HEK293 (cell line): ENCODE measurements around the gene PDE8B.

Experiments used
- CTCF ChIA-PET: fragments of 350-600 bp; formaldehyde crosslinking; extraction: SDS; loops from one replicate; lab custom pipeline; 2021; ENCODE audit warnings: antibody characterized with exemption; lab: Yijun Ruan, JAX
- POLR2A ChIA-PET: fragments of 300-600 bp; formaldehyde crosslinking; extraction: SDS; loops from one replicate; lab custom pipeline; 2020; ENCODE audit warnings: antibody characterized with exemption, inconsistent platforms; lab: Yijun Ruan, JAX
- H3K27ac ChIP-seq: fragments of 200-500 bp; sonication (Bioruptor generic); 2 replicates; pipeline ENCODE4 v1.5.1; 2014; ENCODE audit warnings: low read depth, low read length, control low read depth, inconsistent platforms; ENCODE audit errors: extremely low read depth
- H3K36me3 ChIP-seq, 2 experiments: fragments of 200-500 bp in 1 of 2; sonication (Bioruptor generic) in 1 of 2; 1 replicate in 1 of 2; 2 replicates in 1 of 2; pipeline ENCODE4 v1.5.1; 2014 to 2017; ENCODE audit warnings: inconsistent platforms in 2 of 2, low read length in 2 of 2; ENCODE audit not compliant: control insufficient read depth in 2 of 2, insufficient read depth in 1 of 2
- H3K4me1 ChIP-seq: fragments of 200-500 bp; sonication (Bioruptor generic); 2 replicates; pipeline ENCODE4 v1.5.1; 2014; ENCODE audit warnings: mild to moderate bottlenecking, low read length, inconsistent platforms; ENCODE audit not compliant: control insufficient read depth, insufficient read depth
- H3K4me3 ChIP-seq: 2 replicates; pipeline ENCODE4 v1.5.1; 2011; ENCODE audit warnings: low read depth, mild to moderate bottlenecking, control low read depth, low read length, moderate library complexity
- H3K9me3 ChIP-seq: fragments of 200-500 bp; sonication (Bioruptor generic); 2 replicates; pipeline ENCODE4 v1.5.1; 2014; ENCODE audit warnings: low read depth, low read length, inconsistent platforms; ENCODE audit not compliant: control insufficient read depth, insufficient read depth
- GLI2 ChIP-seq: fragments of 450-650 bp; formaldehyde crosslinking; IDR thresholded peaks from 2 replicates; pipeline ENCODE4; 2017; ENCODE audit warnings: missing biosample characterization, missing genetic modification characterization, low read depth, borderline replicate concordance
- GLI4 ChIP-seq: fragments of 450-650 bp; formaldehyde crosslinking; IDR thresholded peaks from 2 replicates; pipeline ENCODE4 v1.5.1; 2016; ENCODE audit warnings: missing biosample characterization, missing genetic modification characterization
- GLIS2 ChIP-seq: fragments of 450-650 bp; formaldehyde crosslinking; IDR thresholded peaks from 2 replicates; pipeline ENCODE4 v1.5.1; 2016; ENCODE audit warnings: missing biosample characterization, missing genetic modification characterization
- HOXC10 ChIP-seq: sonication (generic); formaldehyde crosslinking; IDR thresholded peaks from 2 replicates; pipeline ENCODE4 v1.8.1; 2023; ENCODE audit warnings: mild to moderate bottlenecking, missing genetic modification reagents
- KLF10 ChIP-seq: fragments of 450-650 bp; IDR thresholded peaks from 2 replicates; pipeline ENCODE4 v1.5.1; 2018; ENCODE audit warnings: missing biosample characterization, mild to moderate bottlenecking, missing genetic modification characterization
- KLF9 ChIP-seq: fragments of 450-650 bp; formaldehyde crosslinking; IDR thresholded peaks from 2 replicates; pipeline ENCODE4 v1.5.1; 2016; ENCODE audit warnings: missing biosample characterization, missing genetic modification characterization, low read depth
- MYNN ChIP-seq: fragments of 450-650 bp; formaldehyde crosslinking; IDR thresholded peaks from 2 replicates; pipeline ENCODE4 v1.5.1; 2016; ENCODE audit warnings: missing biosample characterization, missing genetic modification characterization, borderline replicate concordance
- ZFHX2 ChIP-seq: fragments of 450-650 bp; formaldehyde crosslinking; conservative IDR thresholded peaks from 2 replicates; pipeline ENCODE4 v1.5.1; 2016; ENCODE audit warnings: missing biosample characterization, missing genetic modification characterization
- ZFP3 ChIP-seq: fragments of 450-650 bp; formaldehyde crosslinking; IDR thresholded peaks from 2 replicates; pipeline ENCODE4 v1.5.1; 2016; ENCODE audit warnings: low read depth, missing biosample characterization, missing genetic modification characterization
- ZNF140 ChIP-seq: fragments of 450-650 bp; formaldehyde crosslinking; IDR thresholded peaks from 2 replicates; pipeline ENCODE4 v1.5.1; 2016; ENCODE audit warnings: missing biosample characterization, missing genetic modification characterization
- ZNF146 ChIP-seq: fragments of 450-650 bp; formaldehyde crosslinking; IDR thresholded peaks from 2 replicates; pipeline ENCODE4 v1.5.1; 2016; ENCODE audit warnings: missing biosample characterization, missing genetic modification characterization
- ZNF239 ChIP-seq: fragments of 450-650 bp; formaldehyde crosslinking; IDR thresholded peaks from 2 replicates; pipeline ENCODE4 v1.5.1; 2016; ENCODE audit warnings: missing biosample characterization, missing genetic modification characterization
- ZNF354C ChIP-seq: fragments of 450-650 bp; formaldehyde crosslinking; IDR thresholded peaks from 2 replicates; pipeline ENCODE4 v1.5.1; 2016; ENCODE audit warnings: missing biosample characterization, missing genetic modification characterization, low read depth, borderline replicate concordance
- ZNF449 ChIP-seq: fragments of 450-650 bp; formaldehyde crosslinking; IDR thresholded peaks from 2 replicates; pipeline ENCODE4 v1.5.1; 2017; ENCODE audit warnings: missing biosample characterization, mild to moderate bottlenecking, missing genetic modification characterization, moderate library complexity
- ZNF48 ChIP-seq: fragments of 450-650 bp; formaldehyde crosslinking; IDR thresholded peaks from 2 replicates; pipeline ENCODE4 v1.5.1; 2016; ENCODE audit warnings: missing biosample characterization, missing genetic modification characterization
- ZNF621 ChIP-seq: fragments of 450-650 bp; formaldehyde crosslinking; IDR thresholded peaks from 2 replicates; pipeline ENCODE4 v1.5.1; 2017; ENCODE audit warnings: missing biosample characterization, missing genetic modification characterization
- ZNF664 ChIP-seq: fragments of 450-650 bp; formaldehyde crosslinking; IDR thresholded peaks from 2 replicates; pipeline ENCODE4 v1.5.1; 2016; ENCODE audit warnings: missing biosample characterization, missing genetic modification characterization
- ZNF692 ChIP-seq: fragments of 450-650 bp; formaldehyde crosslinking; IDR thresholded peaks from 2 replicates; pipeline ENCODE4 v1.5.1; 2016; ENCODE audit warnings: missing biosample characterization, missing genetic modification characterization
- ZNF701 ChIP-seq: fragments of 450-650 bp; formaldehyde crosslinking; IDR thresholded peaks from 2 replicates; pipeline ENCODE4 v1.5.1; 2016; ENCODE audit warnings: missing biosample characterization, missing genetic modification characterization
- ZSCAN18 ChIP-seq: fragments of 450-650 bp; formaldehyde crosslinking; IDR thresholded peaks from 2 replicates; pipeline ENCODE4 v1.5.1; 2016; ENCODE audit warnings: missing biosample characterization, missing genetic modification characterization
- ZSCAN23 ChIP-seq: fragments of 450-650 bp; formaldehyde crosslinking; IDR thresholded peaks from 2 replicates; pipeline ENCODE4 v1.5.1; 2016; ENCODE audit warnings: missing biosample characterization, missing genetic modification characterization
- ZXDB ChIP-seq: fragments of 450-650 bp; formaldehyde crosslinking; IDR thresholded peaks from 2 replicates; pipeline ENCODE4 v1.5.1; 2016; ENCODE audit warnings: missing biosample characterization, missing genetic modification characterization
- TF ChIP-seq, protein P1 (sequence below): fragments of 450-650 bp; IDR thresholded peaks from 2 replicates; pipeline ENCODE4 v1.5.1; 2018; ENCODE audit warnings: missing biosample characterization, mild to moderate bottlenecking, missing genetic modification characterization
- TF ChIP-seq, protein P2 (sequence below): fragments of 450-650 bp; formaldehyde crosslinking; IDR thresholded peaks from 2 replicates; pipeline ENCODE4 v1.5.1; 2016; ENCODE audit warnings: missing biosample characterization, missing genetic modification characterization
- TF ChIP-seq, protein P3 (sequence below): fragments of 450-650 bp; formaldehyde crosslinking; IDR thresholded peaks from 2 replicates; pipeline ENCODE4 v1.5.1; 2016; ENCODE audit warnings: missing biosample characterization, missing genetic modification characterization, borderline replicate concordance

Gene PDE8B

GRCh38 chr5:77391240-77391765 lies 180.8 kb downstream of the PDE8B start:
- POLR2A ChIA-PET, result no interaction called here
- Histone ChIP-seq H3K4me3 (no peak overlapping the region), H3K4me1 (no peaks in the 10 kb centered on the region), H3K9me3 (no peaks in the 10 kb centered on the region), H3K36me3 (no peaks in the 10 kb centered on the region), H3K27ac (no peak overlapping the region)
- CTCF ChIA-PET, result interaction anchor here (0.7 kb wide), 1 partner anchor 247 kb away, joined by 3 read pairs; no protein-coding TSS in a partner anchor
- TF ChIP-seq ZNF354C (no peak), GLI2 (tag by site-specific recombination) (no peak), ZNF664 (no peak), GLI4 (tag by site-specific recombination) (no peak), ZNF140 (tag by site-specific recombination) (no peak), ZNF701 (tag by site-specific recombination) (no peak), HOXC10 (CRISPR knock-in tag) (no peak), MYNN (tag by site-specific recombination) (no peak), KLF9 (no peak), ZNF621 (no peak), ZNF146 (tag by site-specific recombination) (no peak)
- TF ChIP-seq, protein P1, sequence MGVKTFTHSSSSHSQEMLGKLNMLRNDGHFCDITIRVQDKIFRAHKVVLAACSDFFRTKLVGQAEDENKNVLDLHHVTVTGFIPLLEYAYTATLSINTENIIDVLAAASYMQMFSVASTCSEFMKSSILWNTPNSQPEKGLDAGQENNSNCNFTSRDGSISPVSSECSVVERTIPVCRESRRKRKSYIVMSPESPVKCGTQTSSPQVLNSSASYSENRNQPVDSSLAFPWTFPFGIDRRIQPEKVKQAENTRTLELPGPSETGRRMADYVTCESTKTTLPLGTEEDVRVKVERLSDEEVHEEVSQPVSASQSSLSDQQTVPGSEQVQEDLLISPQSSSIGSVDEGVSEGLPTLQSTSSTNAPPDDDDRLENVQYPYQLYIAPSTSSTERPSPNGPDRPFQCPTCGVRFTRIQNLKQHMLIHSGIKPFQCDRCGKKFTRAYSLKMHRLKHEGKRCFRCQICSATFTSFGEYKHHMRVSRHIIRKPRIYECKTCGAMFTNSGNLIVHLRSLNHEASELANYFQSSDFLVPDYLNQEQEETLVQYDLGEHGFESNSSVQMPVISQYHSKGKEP (tag by site-specific recombination), result no peak

- ChIA-PET POLR2A (no interaction called here), CTCF (no interaction called here)
- H3K9me3 ChIP-seq, result no peaks in the 10 kb centered on the region
- no peak overlapping the region for H3K4me3 ChIP-seq
- H3K36me3 ChIP-seq, result no peaks in the 10 kb centered on the region
- H3K27ac ChIP-seq, result no peak overlapping the region
- no peaks in the 10 kb centered on the region for H3K4me1 ChIP-seq
- TF ChIP-seq ZFP3 (tag by site-specific recombination), result no peak
- no peak for TF ChIP-seq ZNF449 (tag by site-specific recombination)
- TF ChIP-seq ZNF701 (tag by site-specific recombination), result no peak
- TF ChIP-seq ZNF239, result no peak
- TF ChIP-seq, protein P2, sequence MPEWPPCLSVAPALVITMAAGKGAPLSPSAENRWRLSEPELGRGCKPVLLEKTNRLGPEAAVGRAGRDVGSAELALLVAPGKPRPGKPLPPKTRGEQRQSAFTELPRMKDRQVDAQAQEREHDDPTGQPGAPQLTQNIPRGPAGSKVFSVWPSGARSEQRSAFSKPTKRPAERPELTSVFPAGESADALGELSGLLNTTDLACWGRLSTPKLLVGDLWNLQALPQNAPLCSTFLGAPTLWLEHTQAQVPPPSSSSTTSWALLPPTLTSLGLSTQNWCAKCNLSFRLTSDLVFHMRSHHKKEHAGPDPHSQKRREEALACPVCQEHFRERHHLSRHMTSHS (tag by site-specific recombination), result no peak
- no peak for TF ChIP-seq ZXDB
- TF ChIP-seq ZFHX2 (tag by site-specific recombination), result no peak
- TF ChIP-seq ZNF692 (tag by site-specific recombination), result no peak
- TF ChIP-seq ZSCAN23 (tag by site-specific recombination), result no peak
- TF ChIP-seq KLF10 (tag by site-specific recombination), result no peak
- no peak for TF ChIP-seq GLI4 (tag by site-specific recombination)
- no peak for TF ChIP-seq GLIS2
- TF ChIP-seq, protein P3, sequence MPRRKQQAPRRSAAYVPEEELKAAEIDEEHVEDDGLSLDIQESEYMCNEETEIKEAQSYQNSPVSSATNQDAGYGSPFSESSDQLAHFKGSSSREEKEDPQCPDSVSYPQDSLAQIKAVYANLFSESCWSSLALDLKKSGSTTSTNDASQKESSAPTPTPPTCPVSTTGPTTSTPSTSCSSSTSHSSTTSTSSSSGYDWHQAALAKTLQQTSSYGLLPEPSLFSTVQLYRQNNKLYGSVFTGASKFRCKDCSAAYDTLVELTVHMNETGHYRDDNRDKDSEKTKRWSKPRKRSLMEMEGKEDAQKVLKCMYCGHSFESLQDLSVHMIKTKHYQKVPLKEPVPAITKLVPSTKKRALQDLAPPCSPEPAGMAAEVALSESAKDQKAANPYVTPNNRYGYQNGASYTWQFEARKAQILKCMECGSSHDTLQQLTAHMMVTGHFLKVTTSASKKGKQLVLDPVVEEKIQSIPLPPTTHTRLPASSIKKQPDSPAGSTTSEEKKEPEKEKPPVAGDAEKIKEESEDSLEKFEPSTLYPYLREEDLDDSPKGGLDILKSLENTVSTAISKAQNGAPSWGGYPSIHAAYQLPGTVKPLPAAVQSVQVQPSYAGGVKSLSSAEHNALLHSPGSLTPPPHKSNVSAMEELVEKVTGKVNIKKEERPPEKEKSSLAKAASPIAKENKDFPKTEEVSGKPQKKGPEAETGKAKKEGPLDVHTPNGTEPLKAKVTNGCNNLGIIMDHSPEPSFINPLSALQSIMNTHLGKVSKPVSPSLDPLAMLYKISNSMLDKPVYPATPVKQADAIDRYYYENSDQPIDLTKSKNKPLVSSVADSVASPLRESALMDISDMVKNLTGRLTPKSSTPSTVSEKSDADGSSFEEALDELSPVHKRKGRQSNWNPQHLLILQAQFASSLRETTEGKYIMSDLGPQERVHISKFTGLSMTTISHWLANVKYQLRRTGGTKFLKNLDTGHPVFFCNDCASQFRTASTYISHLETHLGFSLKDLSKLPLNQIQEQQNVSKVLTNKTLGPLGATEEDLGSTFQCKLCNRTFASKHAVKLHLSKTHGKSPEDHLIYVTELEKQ, result no peak
- TF ChIP-seq ZNF48 (tag by site-specific recombination), result no peak
- TF ChIP-seq ZSCAN18 (tag by site-specific recombination), result no peak
Measured at GRCh38 chr5:77394064-77394715, 183.7 kb downstream of the PDE8B start.
